ENCODE results near the gene CARD9. TPM values are rescaled to one million over a fixed set of nuclear protein-coding genes. Genes with fewer than 3 reads are reported as not detected.

Gene CARD9
- total RNA-seq, 2 donors from 2014 or later = 6.1 to 6.4 TPM

- Mint-ChIP-seq H3K4me1 (peaks cover 16% of the 10 kb centered on the region), H3K4me3 (no peak overlapping the region), H3K36me3 (ENCODE audit: low read depth) (peaks cover 84% of the 10 kb centered on the region), H3K9me3 (no peaks in the 10 kb centered on the region), H3K27me3 (no peaks in the 10 kb centered on the region), H3K27ac (no peak overlapping the region)
- ATAC-seq (replicated peaks) = no peak
These were observed 22.1 kb upstream of the CARD9 start for GRCh38 chr9:136395345-136396218.

- Mint-ChIP-seq H3K4me1 (peaks cover 16% of the 10 kb centered on the region), H3K9me3 (no peaks in the 10 kb centered on the region), H3K27ac (no peak overlapping the region), H3K36me3 (ENCODE audit: low read depth) (peaks cover 90% of the 10 kb centered on the region), H3K4me3 (no peak overlapping the region), H3K27me3 (no peaks in the 10 kb centered on the region)
- no peak for ATAC-seq (replicated peaks)
These were observed 21.5 kb upstream of the CARD9 start for GRCh38 chr9:136395020-136395340.

GRCh38 chr9:136394312-136395019 is 21.0 kb upstream of the CARD9 start:
- Mint-ChIP-seq H3K36me3 (ENCODE audit: low read depth) (peaks cover 95% of the 10 kb centered on the region), H3K4me1 (peaks cover 16% of the 10 kb centered on the region), H3K4me3 (no peak overlapping the region), H3K27ac (no peak overlapping the region), H3K27me3 (no peaks in the 10 kb centered on the region), H3K9me3 (no peaks in the 10 kb centered on the region)
- no peak for ATAC-seq (replicated peaks)

DNA sequence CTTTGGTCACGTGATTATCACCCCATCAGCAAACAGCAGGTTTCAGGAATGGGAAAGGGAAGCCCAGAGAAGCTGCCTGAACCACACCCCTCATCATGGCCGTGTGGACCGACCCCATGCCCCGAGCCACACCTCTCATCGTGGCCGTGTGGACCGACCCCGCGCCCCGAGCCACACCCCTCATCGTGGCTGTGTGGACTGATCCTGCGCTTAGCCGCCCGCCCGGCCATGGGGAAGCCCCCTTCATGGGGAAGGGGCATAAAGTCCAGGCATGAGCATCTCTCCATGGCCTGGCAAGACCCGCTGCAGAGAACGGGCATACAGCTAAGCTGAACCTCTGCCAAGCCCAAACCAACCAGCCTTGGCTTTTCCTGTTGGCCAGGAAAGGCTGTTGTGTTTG is 20.1 kb upstream of the CARD9 start:
- no peaks in the 10 kb centered on the region for H3K27me3 Mint-ChIP-seq

GRCh38 chr9:136392538-136393449 is 19.3 kb upstream of the CARD9 start:
- H3K27me3 Mint-ChIP-seq = no peaks in the 10 kb centered on the region
- peaks cover 96% of the 10 kb centered on the region for H3K36me3 Mint-ChIP-seq (ENCODE audit: low read depth)
- no peak overlapping the region for H3K27ac Mint-ChIP-seq
- H3K4me3 Mint-ChIP-seq = no peak overlapping the region
- ATAC-seq (replicated peaks) = no peak
- no peaks in the 10 kb centered on the region for H3K9me3 Mint-ChIP-seq
- H3K4me1 Mint-ChIP-seq = peaks cover 4% of the 10 kb centered on the region

More for the DNA sequence above, 20.1 kb upstream of the CARD9 start:
- Mint-ChIP-seq H3K36me3 (ENCODE audit: low read depth) (peaks cover 96% of the 10 kb centered on the region), H3K4me1 (peaks cover 8% of the 10 kb centered on the region), H3K27ac (no peak overlapping the region), H3K4me3 (no peak overlapping the region), H3K9me3 (no peaks in the 10 kb centered on the region)
- no peak for ATAC-seq (replicated peaks)

DNA sequence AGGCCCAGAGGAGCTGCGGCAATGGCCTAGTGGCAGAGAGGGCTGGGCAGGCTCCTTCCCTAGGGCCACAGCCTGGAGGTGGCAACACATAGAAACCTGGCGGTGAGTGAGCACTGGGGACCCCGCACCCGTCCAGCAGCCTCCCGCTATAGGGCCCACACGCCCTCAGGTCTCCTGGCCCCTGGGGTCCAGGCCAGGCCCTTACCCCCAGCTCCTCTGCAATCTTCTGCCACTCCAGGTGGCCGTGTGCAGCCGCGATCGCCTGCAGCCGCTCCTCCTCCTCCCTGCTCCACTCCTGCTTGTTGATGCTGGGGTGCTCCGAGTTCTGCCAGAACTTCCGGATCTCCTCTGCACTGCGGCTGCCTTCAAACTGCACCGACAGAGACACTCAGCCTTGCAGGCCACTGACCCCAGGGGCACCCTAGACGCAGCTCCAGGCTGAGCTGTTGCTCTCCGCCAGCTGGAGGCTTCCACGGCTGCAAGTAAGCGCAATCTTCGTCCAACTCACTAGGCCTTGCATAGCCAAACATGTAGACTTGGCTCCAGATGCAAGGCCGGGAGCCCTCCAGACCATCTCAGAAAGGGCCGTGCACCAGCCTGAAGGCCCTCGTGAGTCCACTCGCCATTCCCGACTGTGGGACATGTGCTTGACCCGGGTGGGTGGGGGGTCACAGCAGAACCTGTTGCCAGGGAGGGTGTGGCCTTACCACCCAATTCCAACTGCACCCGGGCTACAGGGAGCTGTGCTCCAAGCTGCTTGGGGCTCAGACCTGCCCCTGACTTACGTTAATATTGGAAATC is 18.5 kb upstream of the CARD9 start:
- H3K9me3 Mint-ChIP-seq = no peaks in the 10 kb centered on the region
- peaks cover 96% of the 10 kb centered on the region for H3K36me3 Mint-ChIP-seq (ENCODE audit: low read depth)
- no peaks in the 10 kb centered on the region for H3K27me3 Mint-ChIP-seq
- H3K27ac Mint-ChIP-seq = no peak overlapping the region
- H3K4me3 Mint-ChIP-seq = no peak overlapping the region
- H3K4me1 Mint-ChIP-seq = peaks cover 4% of the 10 kb centered on the region
- ATAC-seq (replicated peaks) = no peak

- no peak overlapping the region for H3K27ac Mint-ChIP-seq
- H3K9me3 Mint-ChIP-seq = no peaks in the 10 kb centered on the region
- peaks cover 97% of the 10 kb centered on the region for H3K36me3 Mint-ChIP-seq (ENCODE audit: low read depth)
- peaks cover 16% of the 10 kb centered on the region for H3K4me1 Mint-ChIP-seq
- no peaks in the 10 kb centered on the region for H3K27me3 Mint-ChIP-seq
- no peak overlapping the region for H3K4me3 Mint-ChIP-seq
- ATAC-seq (replicated peaks) = no peak
These were observed 15.9 kb upstream of the CARD9 start for GRCh38 chr9:136389396-136389795.

- Mint-ChIP-seq H3K27me3 (no peaks in the 10 kb centered on the region), H3K4me3 (no peak overlapping the region), H3K9me3 (no peaks in the 10 kb centered on the region), H3K4me1 (peaks cover 16% of the 10 kb centered on the region), H3K27ac (no peak overlapping the region), H3K36me3 (ENCODE audit: low read depth) (peaks cover 99% of the 10 kb centered on the region)
- ATAC-seq (replicated peaks) = no peak
These were observed 13.7 kb upstream of the CARD9 start for GRCh38 chr9:136387217-136387616.

DNA sequence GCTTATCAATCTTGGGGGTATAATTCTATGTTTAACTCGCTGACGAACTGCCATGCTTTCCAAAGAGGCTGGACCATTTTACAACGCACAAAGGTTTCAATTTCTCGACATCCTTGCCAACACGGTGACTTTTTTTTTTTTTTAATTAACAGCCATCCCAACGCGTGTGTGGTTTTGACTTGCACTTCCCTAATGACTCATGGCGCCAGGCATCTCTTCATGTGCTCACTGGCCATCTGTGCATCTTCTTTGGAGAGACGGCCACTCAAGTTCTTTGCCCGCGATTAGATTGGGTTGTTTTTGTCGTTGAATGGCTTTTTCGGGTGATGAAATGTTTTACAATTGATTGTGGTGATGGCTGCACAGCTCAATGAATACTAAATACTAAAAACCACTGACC is 12.5 kb upstream of the CARD9 start:
- Mint-ChIP-seq H3K27me3 (no peaks in the 10 kb centered on the region), H3K27ac (peak overlapping the region; percentile 49), H3K36me3 (ENCODE audit: low read depth) (peaks cover 97% of the 10 kb centered on the region), H3K4me3 (peak overlapping the region; percentile 40), H3K9me3 (no peaks in the 10 kb centered on the region), H3K4me1 (peaks cover 12% of the 10 kb centered on the region)
- peak; percentile 38 for ATAC-seq (replicated peaks)

- H3K4me1 Mint-ChIP-seq = peaks cover 12% of the 10 kb centered on the region
- peak overlapping the region; percentile 43 for H3K27ac Mint-ChIP-seq
- H3K27me3 Mint-ChIP-seq = no peaks in the 10 kb centered on the region
- ATAC-seq (replicated peaks) = peak; percentile 91
- no peaks in the 10 kb centered on the region for H3K9me3 Mint-ChIP-seq
- peaks cover 91% of the 10 kb centered on the region for H3K36me3 Mint-ChIP-seq (ENCODE audit: low read depth)
- H3K4me3 Mint-ChIP-seq = peak overlapping the region; percentile 45
These were observed 11.5 kb upstream of the CARD9 start for GRCh38 chr9:136385015-136385414.

GRCh38 chr9:136383436-136383835 is 10.0 kb upstream of the CARD9 start:
- H3K27ac Mint-ChIP-seq = no peak overlapping the region
- peaks cover 88% of the 10 kb centered on the region for H3K36me3 Mint-ChIP-seq (ENCODE audit: low read depth)
- no peaks in the 10 kb centered on the region for H3K9me3 Mint-ChIP-seq
- H3K4me1 Mint-ChIP-seq = peaks cover 12% of the 10 kb centered on the region
- no peak overlapping the region for H3K4me3 Mint-ChIP-seq
- ATAC-seq (replicated peaks) = no peak
- no peaks in the 10 kb centered on the region for H3K27me3 Mint-ChIP-seq

DNA sequence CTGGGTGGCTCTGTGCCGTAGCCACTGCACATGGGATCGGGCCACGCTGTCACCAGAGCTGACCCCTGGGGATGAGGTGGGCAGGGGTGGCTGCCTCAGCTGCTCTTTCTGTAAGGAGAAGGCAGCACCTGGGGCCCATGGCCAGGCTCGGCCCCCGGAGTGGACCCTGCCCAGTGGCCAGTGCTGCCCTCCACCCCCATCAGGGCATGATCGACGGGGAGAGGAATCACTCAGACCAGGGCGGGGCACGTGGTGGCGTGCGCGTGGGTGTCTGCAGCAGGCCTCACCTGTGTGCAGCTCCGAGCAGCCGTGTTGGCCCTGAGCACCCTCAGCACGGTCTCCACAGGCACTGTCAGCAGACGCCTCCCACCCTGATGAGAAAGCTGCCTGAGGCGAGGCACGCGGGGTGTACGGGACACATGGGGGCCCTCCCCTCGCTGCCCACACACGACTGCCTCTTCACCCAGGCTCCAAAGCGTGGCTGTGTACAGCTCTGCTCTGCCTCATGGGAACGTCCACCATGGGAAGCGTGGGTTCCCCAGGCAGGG is 8.6 kb upstream of the CARD9 start:
- Mint-ChIP-seq H3K4me1 (peaks cover 12% of the 10 kb centered on the region), H3K36me3 (ENCODE audit: low read depth) (peaks cover 74% of the 10 kb centered on the region), H3K27ac (no peak overlapping the region), H3K4me3 (no peak overlapping the region), H3K27me3 (no peaks in the 10 kb centered on the region), H3K9me3 (no peaks in the 10 kb centered on the region)
- ATAC-seq (replicated peaks) = no peak

DNA sequence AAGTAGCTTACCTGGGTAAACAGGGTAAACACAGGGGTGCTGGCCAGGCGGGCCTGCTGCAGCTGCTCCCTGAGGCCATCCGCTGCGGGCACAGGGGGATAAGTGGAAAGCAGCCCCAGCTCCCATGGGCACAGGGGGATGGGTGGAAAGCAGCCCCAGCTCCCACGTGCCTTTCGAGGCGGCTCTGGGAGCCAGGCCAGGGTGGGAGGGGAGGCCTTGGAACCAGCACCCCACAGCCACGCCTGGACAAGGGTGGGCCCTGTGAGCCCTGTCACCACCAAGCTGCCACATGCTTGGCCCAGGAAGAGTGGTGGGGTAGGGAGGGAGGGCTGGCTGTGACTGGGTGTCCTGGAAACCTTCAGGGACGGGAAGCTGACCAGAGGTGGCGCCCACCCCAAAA is 7.8 kb upstream of the CARD9 start:
- no peak for ATAC-seq (replicated peaks)
- no peak overlapping the region for H3K27ac Mint-ChIP-seq
- no peaks in the 10 kb centered on the region for H3K27me3 Mint-ChIP-seq
- H3K4me1 Mint-ChIP-seq = peaks cover 12% of the 10 kb centered on the region
- H3K4me3 Mint-ChIP-seq = no peak overlapping the region
- peaks cover 67% of the 10 kb centered on the region for H3K36me3 Mint-ChIP-seq (ENCODE audit: low read depth)
- H3K9me3 Mint-ChIP-seq = no peaks in the 10 kb centered on the region

Data from activated T-helper 17 cell treated with anti-CD3 and anti-CD28 coated beads, Interleukin-2, amount 50 U/mL, for 72 hours (primary cell).